GM21447 (cell line): ENCODE results near the gene RASGEF1C.

Source experiments
- ATAC-seq: cut with Tn5 transposase; IDR thresholded peaks from one replicate; pipeline ENCODE4 v1.9.1; 2021; ENCODE audit not compliant: unreplicated experiment

The RASGEF1C gene

GRCh38 chr5:180180421-180180820, 28.6 kb downstream of the RASGEF1C start:
- no peak for ATAC-seq

DNA sequence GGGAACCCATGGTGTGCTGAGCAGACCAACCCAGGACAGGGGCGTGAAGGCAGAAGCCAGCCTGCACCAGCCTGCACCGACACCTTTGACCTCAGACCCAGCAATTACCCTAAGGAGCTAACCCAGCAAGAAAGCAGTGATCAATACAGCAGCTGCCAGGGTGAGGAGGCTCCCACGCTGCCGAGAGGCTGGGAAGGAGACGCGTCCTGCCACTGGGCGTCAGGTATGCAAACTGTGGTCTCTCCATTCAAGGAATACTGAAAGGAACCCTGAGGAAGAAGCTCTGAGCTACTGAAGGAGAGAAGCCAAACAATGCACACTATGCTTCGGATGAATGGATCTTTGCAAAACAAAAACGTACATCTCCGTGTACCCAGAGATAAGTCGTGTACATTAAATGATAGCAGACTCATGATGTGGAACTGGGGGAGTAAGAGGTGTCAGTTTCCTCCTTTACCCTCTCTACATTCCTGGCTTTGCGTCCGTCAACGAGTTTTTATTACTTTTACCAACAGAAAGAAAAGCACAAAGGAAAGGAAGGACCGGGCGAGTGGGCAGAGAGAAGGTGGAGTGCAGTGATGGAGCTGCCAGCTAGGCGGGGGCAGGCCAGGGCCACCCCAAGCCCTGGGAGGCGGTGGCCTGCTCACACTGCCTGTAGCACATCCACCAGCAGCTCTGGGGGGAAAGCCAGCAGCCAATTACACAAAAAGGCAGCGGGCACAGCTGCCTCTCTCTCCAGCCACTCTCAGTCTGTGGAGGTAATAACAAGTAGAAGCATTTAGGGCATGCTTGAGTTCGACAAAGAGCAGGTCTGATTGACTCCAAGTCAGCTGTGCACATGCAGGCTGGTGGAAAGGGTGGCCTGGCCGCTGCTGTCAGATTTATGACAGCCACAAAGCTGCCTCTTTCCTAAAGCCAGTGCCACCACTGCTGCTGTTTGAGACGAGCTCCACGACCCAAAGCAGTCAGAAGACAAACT, 29.3 kb downstream of the RASGEF1C start:
- no peak for ATAC-seq

DNA sequence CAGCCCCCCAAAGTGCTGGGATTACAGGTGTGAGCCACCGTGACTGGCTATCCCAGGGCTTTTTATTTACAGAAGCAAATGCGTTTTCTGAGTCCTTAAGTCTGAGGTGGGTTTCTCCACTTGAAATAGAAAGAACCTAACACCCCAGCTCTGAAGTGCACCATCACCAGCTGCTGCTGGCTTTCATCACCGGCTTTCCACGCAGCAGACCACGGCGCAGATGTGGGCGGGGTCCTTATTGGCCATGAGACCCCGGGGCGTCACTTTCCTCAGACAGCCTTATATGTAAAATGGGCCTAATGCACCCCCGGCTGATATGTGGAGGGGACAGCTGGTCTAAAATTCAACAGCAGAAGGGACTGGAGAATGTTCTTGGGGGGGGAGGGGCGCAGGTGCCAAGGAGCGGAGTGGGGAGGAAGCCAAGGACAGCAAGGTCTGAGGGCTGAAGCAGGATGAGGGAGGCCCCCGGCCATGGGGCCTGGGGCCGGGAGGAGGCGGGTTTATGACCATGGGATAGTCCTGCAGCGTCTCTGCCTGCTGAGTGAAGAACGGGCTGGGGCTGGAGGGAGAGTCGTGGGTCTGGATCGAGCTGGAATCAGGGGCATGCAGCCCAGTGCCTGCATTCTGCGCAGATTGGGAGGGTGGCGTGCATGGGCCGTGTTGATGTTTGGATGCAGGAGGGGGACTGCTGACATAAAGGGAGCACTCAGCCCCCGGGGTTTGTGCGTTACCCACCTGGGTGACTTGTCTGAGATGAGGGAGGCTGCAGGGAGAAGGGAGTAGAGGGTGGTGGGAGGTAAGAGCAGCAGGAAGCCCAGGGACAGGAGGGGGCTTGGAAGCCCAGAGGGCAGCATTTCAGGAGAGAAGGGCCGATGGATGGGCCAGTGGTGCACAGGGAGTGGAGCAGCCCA, 30.2 kb downstream of the RASGEF1C start:
- ATAC-seq = no peak

GRCh38 chr5:180176191-180176590, 32.8 kb downstream of the RASGEF1C start:
- no peak for ATAC-seq

DNA sequence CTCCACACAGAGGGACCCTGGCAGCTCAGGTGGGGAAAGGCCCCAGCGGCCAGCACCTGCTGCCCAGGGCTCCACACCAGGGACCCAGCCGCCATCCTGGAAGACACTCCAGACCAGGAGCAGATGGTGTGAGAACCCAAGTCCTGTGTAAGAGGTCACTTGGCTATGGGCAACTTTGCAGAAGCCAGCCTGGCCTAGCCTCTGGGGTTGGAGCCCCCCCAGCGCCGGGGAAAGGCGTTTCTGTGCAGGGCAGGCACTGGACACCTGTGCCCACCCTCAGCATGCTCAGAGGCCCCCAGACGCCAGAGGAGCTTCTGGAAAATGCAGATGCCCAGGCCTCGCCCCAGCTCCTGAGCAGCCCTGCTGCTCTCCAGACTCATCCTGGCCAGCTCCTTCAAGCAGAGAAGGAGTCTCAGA, 34.0 kb downstream of the RASGEF1C start:
- ATAC-seq = no peak

DNA sequence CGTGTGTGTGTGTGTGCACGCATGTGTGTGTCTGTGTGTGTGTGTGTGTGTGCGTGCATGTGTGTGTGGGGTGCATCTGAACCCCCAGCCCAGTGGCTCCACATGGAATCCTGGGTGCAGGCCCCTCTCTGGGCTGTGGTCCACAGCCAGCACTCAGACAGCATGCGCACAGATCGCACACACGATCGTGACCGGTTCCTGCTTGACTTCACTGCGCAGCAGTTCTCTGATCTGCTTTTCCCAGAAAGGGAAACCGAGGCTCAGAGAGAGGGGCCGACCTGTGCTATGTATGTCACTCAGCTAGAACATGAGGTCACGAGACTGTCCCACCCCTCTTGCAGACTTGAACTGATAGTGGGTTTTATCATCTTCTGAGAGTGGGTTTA, 34.4 kb downstream of the RASGEF1C start:
- no peak for ATAC-seq

DNA sequence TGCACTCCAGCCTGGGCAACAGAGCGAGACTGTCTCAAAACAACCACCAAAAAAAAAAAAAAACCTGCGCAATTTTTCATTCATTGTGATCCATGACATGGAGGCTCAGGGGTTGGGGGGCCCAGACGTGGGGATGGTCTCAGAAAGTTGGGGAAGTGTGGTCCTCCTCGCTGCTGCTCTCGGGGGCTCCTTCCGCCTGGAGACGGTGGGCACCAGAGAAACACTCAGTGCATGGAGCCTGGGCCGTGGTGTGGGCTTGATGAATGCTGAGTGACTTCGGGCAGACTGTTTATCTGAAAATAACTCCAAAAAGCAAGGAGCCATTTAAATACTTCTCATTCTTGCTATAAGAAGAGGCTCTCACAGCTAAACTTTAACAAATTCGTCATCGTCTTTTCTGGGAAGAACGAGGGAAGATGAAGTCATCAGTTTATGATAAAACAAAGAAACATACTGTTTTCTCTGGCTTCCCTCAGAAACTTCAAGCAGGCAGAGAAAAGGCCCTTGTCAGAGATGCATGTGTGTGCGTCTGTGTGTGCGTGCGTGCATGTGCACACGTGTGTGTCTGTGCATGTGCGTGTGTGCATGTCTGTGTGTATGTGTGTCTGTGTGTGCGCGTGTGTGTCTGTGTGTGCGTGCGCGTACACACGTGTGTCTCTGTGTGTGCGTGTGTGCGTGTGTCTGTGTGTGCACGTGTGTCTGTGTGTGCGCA, 35.0 kb downstream of the RASGEF1C start:
- ATAC-seq = no peak

GRCh38 chr5:180173198-180173544, 35.8 kb downstream of the RASGEF1C start:
- ATAC-seq = no peak

GRCh38 chr5:180172447-180173197, 36.4 kb downstream of the RASGEF1C start:
- ATAC-seq = no peak

- no peak for ATAC-seq
Observed at GRCh38 chr5:180171568-180172094, 37.4 kb downstream of the RASGEF1C start.

DNA sequence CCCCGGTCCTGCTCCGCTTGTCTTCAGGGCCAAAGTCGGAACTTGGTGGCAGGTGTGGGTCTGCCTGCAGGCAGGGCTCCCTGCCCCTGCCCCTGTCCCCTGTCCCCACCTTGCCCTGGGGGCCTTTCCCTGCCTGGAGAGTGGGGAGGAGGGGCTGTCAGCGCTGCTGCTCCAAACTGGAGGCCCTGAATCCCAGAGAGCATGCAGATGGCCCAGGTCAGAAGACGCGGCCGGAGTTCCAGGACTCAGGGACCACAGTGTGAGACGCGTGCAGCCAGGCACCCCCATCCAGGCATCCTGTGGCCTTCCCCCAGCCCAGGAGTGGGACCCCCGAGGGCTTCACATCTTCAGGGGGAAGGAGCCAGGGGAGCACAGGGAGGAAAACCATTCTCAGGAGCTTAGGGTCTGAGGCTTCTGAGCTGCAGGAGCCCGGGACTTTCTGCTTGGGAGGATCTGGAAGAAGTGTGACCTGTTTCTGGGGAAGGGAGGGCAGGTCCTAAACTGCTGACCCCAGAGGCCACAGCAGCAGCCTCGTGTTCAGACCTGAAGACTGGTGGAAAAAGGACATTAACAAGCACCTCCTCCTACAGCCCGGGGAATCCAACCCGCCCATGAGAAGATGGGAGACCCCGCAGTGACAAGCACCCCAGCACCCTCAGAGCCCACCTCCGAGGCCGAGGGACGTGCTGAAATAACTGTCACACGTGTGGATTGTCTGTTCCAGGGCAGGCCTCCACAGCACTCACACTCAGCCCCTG, 38.0 kb downstream of the RASGEF1C start:
- no peak for ATAC-seq

- no peak for ATAC-seq
Observed at GRCh38 chr5:180170106-180170809, 38.8 kb downstream of the RASGEF1C start.

- no peak for ATAC-seq
Observed at GRCh38 chr5:180169248-180170105, 39.5 kb downstream of the RASGEF1C start.

- ATAC-seq = no peak
Observed at GRCh38 chr5:180168758-180169157, 40.3 kb downstream of the RASGEF1C start.

GRCh38 chr5:180166176-180166575, 42.8 kb downstream of the RASGEF1C start:
- ATAC-seq = no peak

DNA sequence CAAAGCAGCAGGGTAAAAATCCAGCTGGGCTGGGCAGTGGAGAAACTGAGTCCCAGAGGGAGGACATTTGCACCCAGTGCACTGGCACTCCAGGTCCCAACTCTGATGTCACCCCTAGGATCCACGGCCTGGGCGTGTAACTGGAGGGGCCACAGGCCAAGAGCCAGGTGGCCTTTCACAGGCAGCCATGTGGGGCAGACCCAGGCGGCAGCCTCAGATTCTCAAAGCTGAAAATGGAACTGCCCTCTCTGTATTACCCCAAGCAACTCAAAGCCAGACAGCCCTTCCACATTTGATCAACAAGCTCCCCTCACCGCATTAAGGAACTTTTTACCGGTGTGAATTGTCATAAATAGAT, 46.7 kb downstream of the RASGEF1C start:
- no peak for ATAC-seq

- no peak for ATAC-seq
Observed at GRCh38 chr5:180161420-180162303, 47.3 kb downstream of the RASGEF1C start.
